H1 (cell line): ENCODE results near the gene NPTX1. TPM values are rescaled to one million over a fixed set of nuclear protein-coding genes. Genes with fewer than 3 reads are reported as not detected.

Experiments used
- CBX5 ChIP-seq: fragments of 300-800, 300-1000 bp; sonication (generic); IDR thresholded peaks from 2 replicates; pipeline ENCODE4 v1.7.1; 2016; ENCODE audit warnings: antibody characterized with exemption, low read length, low read depth
- CBX8 ChIP-seq: fragments of 300-800, 300-1000 bp; sonication (generic); IDR thresholded peaks from 2 replicates; pipeline ENCODE4 v1.7.1; 2016; ENCODE audit warnings: low read depth, low read length, borderline replicate concordance
- CHD7 ChIP-seq: fragments of 300-600 bp; sonication (generic); IDR thresholded peaks from 2 replicates; pipeline ENCODE4 v1.7.1; 2012; ENCODE audit warnings: low read length, moderate library complexity, mild to moderate bottlenecking, inconsistent platforms; ENCODE audit not compliant: insufficient replicate concordance
- CREB1 ChIP-seq: IDR thresholded peaks from 2 replicates; pipeline ENCODE4 v1.6.1; 2012; ENCODE audit warnings: inconsistent platforms
- EGR1 ChIP-seq: IDR thresholded peaks from 2 replicates; pipeline ENCODE4 v1.6.1; 2011; ENCODE audit warnings: low read depth, low read length, borderline replicate concordance
- POLR2A ChIP-seq, 2 experiments: IDR thresholded peaks; 1 replicate in 1 of 2; 2 replicates in 1 of 2; pipeline ENCODE4 v1.6.1; 2011; ENCODE audit warnings: low read depth in 2 of 2, low read length in 2 of 2, mild to moderate bottlenecking in 2 of 2; ENCODE audit errors: control extremely low read depth in 1 of 2
- POLR2AphosphoS5 ChIP-seq: IDR thresholded peaks from 2 replicates; pipeline ENCODE4 v1.6.1; 2011; ENCODE audit warnings: low read depth, low read length
- SIRT6 ChIP-seq: IDR thresholded peaks from one replicate; pipeline ENCODE4 v1.7.1; 2012; ENCODE audit warnings: low read length, inconsistent platforms
- SP2 ChIP-seq: IDR thresholded peaks from 2 replicates; pipeline ENCODE4 v1.6.1; 2012; ENCODE audit warnings: mild to moderate bottlenecking, low read length, inconsistent platforms
- SP4 ChIP-seq: IDR thresholded peaks from 2 replicates; pipeline ENCODE4 v1.6.1; 2012; ENCODE audit warnings: low read length, inconsistent platforms
- SRF ChIP-seq: IDR thresholded peaks from 2 replicates; pipeline ENCODE4 v1.6.1; 2011; ENCODE audit warnings: mild to moderate bottlenecking, low read depth, low read length, moderate library complexity
- TBP ChIP-seq: IDR thresholded peaks from 2 replicates; pipeline ENCODE4 v1.6.1; 2011; ENCODE audit warnings: low read depth, low read length, improper control_type of control experiment
- TCF12 ChIP-seq: IDR thresholded peaks from 2 replicates; pipeline ENCODE4 v1.6.1; 2011; ENCODE audit warnings: low read depth, mild to moderate bottlenecking, low read length
- USF2 ChIP-seq: IDR thresholded peaks from 2 replicates; pipeline ENCODE4 v1.6.1; 2011; ENCODE audit warnings: low read length, improper control_type of control experiment
- polyA plus RNA-seq, 7 experiments: library from polyadenylated mRNA; depleted of rRNA in 3 of 7; stranded (reverse) in 5 of 7; unstranded in 2 of 7; fragments of >200 nt in 5 of 7; fragments of 200-250 nt in 2 of 7; gene quantifications; 1 replicate in 5 of 7; 2 replicates in 1 of 7; 4 replicates in 1 of 7; pipeline versions ENCODE4 v1.2.1 to v1.2.3, GENCODE V29; 2011 to 2013; ENCODE audit warnings: missing spikeins in 2 of 7, mixed read lengths in 2 of 7
- total RNA-seq: library from RNA; stranded (reverse); fragmentation: NEBNext Ultra II Directional; extraction: Animal tissue kit (Norgen Biotek cat#: 25700); gene quantifications from 2 replicates; pipeline ENCODE4 v1.2.1, GENCODE V29; 2021

The NPTX1 gene
- total and polyA plus RNA-seq, 2 of the 8 experiments (the other 6 are each of a cell fraction or from before 2014, with no cell fraction given): 12.0 to 17.9 TPM

GRCh38 chr17:80517641-80518040, 41.2 kb upstream of the NPTX1 start (continued):
- TF ChIP-seq CHD7 (no peak), CBX8 (no peak), POLR2AphosphoS5 (no peak), CREB1 (no peak), SP4 (no peak), EGR1 (no peak), CBX5 (no peak), SP2 (no peak), SRF (no peak), SIRT6 (no peak), TCF12 (no peak), TBP (no peak), USF2 (no peak), POLR2A (IDR thresholded peaks at IDR 0.05; ENCODE audit: control extremely low read depth in 1 of 2, low read depth in 2 of 2, low read length in 2 of 2) (no peak)
